HG03354 (cell line): ENCODE results near the gene ABLIM3.

Experiments used
- ATAC-seq: cut with Tn5 transposase; IDR thresholded peaks from one replicate; pipeline ENCODE4 v1.9.1; 2021; ENCODE audit warnings: mild to moderate bottlenecking; ENCODE audit not compliant: unreplicated experiment, poor library complexity, severe bottlenecking

ABLIM3 gene

DNA sequence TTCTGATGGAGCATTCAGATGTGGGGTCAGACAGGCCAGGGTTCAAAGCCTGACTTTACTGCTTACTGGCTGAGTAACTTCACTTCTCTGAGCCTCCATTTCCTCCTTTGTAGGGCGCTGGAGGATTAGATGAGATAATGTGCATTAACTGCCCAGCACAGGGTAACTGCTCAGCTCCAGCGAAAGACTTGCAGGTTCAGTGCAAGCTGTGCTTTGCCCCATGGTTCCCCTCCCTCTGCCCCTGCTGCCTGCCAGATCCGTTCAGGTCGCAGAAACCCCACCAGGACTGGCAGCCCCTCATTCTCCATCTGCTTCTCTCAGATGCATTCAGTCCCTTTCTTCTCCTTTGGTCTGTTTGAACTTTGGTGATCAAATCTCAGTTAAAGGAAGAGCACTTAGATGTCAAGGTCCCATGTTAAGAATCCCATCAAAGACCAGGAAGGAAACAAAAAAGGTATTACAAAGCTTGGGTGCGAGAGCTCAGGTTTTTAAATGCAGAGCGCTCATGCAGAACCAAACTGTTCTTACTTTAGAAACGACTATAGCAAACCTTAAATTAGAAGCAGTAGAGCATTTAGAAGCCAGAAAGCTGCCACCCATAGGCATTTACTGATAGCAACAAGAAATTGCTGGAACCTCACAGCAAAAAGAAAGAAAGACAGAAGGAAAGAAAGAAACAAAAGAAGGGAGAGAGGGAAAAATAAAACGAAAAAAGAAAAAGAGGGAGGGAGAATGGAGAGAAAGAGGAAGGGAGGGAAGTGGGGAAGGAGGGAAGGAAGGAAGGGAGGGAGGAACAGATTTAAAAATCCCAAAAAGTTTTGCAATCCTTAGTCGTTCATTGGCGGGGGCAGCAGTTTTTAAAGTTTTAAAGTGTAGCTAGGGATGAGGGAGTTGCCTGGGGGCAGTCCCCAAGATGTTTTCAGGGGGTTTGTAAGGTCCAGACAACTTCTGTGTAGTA, 153.9 kb downstream of the ABLIM3 start:
- no peak for ATAC-seq

DNA sequence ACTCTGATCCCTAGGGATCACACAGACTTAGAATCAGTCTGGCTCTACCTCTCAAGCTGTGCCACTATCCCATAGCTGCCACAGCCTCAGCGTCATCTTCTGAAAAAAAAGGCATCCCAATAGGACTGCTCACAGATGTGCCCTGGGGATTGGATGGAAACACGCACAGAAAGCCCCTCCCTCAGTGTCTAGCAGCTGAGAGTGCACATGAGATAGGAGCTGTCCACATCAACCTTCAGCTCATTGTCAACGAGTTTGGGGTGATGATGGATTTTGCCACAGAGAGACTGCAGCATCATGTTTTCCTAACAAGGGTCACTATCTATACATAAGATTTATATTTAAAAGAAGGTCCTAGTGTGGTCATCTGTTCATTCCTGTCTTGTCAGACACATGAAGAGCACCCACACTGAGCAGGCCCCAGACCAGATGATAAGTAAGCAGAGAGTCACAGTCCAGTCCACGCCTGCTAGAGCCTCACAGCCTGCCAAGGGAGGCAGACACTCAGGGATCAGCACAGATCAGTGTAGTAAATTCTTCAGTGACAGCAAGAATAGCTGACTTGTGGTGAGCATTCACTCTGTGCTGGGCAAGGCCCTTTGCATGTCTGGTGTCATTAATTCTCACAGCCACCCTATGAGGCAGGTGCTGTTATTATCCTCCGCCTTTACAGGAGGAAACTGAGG, 156.2 kb downstream of the ABLIM3 start:
- ATAC-seq: no peak

DNA sequence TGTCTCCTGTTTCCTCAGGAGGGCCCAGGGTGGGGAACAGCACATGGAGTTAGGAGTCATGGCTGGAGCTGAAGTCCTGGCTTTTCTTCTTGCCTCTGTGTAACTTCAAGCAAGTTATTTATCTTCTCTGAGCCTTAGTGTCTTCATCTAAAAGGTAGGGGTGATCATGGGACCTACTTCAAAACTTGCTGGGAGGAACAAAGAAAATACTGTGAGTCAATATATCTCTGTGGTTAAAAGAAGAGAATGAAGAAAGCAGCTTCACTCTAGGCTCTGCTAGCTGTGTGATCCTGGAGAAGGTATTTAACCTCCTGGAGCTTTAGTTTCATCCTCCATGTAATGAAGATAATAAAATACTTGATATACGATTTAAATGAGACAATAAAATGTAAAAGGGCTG, 156.9 kb downstream of the ABLIM3 start:
- ATAC-seq: no peak

DNA sequence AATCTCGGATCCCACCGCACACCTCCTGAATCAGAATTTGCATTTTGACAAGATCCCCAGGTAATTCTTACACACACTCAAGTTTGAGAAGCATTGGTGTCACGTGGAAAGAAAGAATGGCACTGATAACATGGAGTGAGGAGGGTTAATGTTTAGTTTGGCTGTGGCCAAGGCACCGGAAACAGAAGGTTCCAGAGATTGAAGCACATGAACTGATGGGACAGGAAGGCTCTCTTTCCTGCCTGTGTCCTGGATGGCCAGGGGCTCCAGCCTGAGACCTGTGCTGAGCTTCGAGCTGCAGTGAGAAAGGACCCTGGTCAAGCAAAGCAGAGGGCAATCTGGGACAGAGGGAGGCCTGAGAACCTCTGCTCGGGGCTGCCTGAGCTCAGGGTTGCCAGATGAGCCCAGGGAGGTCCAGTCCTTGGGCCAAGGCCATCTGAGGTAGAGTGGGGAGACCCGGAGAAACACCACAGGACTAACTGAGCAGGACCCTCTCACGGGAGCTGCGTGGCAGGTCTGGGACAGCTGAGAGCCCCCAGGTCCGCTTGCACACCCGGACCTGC, 157.6 kb downstream of the ABLIM3 start:
- ATAC-seq: peak; percentile 49

DNA sequence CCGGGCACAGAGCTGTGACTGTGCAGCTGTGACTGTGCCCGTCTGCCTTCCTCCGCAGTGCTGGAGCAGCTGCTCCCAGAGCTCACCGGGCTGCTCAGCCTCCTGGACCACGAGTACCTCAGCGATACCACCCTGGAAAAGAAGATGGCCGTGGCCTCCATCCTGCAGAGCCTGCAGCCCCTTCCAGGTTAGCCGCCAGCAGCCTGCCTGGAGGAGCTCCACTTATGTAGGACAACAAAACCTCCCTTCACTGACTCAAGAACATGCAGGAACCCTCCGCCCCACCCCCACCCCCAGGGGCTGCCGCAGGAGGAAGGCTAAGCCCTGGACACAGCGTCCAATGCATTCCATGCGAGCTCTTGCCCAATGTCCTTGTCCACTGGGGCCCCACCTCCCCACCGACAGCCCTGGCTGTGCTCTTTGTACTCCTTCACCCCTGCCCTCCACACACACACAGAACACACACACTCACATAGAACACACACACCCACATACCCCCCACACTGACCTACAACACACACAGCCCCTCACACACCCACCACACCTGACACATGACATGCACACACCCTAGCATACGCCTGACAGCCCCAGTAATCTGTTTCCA, 158.3 kb downstream of the ABLIM3 start:
- ATAC-seq: peak; percentile 24

DNA sequence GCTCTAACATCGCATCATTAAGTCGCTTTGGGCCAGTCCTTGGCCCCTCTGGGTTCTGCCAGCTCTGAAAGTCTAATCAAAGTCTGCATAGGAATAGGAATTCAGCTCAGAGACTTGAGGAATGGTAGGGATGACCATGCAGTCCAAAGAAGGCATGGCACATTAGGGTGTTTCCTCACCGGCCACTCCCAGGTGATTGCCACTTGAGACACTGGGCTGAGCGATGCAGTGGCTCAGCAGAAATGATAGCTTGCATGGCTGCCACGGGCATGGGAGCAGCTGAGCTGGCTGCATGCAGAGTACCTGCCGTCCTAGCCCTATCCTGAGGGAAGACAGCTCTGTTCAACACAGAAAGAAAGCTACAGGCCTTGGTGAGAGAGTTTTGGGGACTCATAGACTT, 159.1 kb downstream of the ABLIM3 start:
- ATAC-seq: no peak

DNA sequence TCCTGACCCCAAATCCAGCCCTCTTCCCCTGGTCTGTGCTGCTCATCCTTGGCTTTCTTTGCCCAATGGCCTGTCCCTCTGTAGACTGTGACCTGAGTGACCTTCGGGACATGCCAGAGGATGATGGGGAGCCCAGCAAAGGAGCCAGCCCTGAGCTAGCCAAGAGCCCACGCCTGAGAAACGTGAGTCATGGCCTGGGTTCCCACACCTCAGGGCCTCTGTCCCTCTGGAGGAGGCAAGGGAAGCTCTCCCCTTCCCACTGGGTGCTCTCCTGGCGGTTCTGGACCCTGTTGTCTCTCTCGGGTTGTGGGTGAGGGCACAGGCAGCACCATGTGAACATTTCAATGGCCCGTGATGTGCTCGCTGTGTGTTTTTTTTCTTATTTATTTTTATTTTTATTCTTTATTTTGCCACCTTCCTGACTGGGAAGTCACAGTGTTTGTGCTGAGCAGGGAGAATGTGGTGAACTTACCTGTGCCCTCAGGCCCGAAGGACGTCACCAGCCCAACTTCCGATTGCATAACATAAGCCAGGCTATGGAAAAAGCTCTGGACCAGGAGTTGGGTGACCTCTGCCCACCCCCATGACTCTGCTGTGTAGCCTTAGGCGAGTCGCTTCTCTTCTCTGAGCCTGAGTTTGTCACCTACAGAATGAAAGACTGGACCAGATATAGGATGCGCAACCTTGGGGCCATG, 159.9 kb downstream of the ABLIM3 start:
- no peak for ATAC-seq

DNA sequence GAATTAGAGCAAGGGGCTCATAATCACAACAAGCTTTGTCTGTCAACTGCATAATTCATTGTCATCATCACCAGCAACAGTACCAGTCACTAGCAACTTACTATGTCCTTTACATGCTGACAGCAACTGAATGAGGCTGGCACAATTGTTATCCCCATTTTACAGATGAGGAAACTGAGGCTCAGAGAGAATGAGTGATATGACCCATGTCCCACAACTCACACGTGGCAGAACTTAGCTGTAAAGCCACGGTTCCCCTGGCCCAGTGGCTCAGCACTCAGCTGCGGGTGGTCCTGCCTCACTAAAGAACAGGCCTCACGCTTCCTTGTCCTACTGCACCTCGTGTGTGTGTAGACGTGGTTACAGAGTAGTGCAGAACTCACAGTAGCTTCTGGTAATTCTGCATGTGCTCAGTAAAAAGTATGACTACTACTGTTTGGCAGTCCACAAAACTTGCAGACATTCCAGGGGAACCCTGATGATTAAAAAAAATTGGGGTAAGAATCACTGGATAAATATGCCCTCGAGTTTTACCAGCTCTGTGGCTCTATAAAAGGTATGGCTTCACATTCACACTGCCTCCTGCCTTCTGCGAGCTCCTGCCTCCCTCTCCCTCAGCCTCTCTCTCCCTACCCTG, 160.6 kb downstream of the ABLIM3 start:
- ATAC-seq: no peak

DNA sequence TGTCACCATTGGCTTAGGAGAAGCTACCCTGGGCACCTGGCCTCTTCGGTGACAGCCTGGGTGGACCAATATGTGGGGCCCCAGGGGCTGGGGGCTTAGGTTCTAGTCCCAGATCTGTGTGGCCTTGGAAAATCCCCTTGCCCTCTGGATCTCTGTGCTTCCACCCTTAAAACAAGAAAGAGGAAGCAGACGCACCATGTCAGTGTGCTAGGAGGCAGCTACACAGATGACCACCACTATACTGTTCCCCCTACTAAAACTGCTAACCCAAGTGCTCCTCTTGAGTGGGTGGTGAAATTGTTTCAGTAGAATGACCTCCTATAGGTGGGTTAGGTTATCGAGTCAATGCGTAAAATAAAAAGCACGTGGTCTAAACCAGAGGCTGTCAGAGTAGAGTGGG, 161.3 kb downstream of the ABLIM3 start:
- ATAC-seq: no peak

DNA sequence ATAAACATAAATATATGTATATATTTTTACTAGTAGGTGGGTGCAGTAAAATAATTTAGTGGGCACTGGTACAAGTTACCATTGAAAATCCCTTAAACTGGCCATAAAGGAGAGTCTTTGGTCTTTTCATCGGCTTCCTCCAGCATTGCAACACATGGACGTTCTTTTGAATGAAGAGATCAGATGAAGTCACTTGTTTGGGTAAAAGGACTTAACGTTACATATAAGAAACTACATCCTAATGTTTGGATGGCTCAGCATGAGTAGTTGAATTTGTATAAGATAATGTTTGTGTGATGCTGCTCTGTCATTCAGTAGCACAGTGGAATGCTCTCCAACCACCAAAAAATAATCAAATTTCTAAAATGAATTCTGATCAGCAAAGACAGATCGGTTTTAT, 161.9 kb downstream of the ABLIM3 start:
- no peak for ATAC-seq

DNA sequence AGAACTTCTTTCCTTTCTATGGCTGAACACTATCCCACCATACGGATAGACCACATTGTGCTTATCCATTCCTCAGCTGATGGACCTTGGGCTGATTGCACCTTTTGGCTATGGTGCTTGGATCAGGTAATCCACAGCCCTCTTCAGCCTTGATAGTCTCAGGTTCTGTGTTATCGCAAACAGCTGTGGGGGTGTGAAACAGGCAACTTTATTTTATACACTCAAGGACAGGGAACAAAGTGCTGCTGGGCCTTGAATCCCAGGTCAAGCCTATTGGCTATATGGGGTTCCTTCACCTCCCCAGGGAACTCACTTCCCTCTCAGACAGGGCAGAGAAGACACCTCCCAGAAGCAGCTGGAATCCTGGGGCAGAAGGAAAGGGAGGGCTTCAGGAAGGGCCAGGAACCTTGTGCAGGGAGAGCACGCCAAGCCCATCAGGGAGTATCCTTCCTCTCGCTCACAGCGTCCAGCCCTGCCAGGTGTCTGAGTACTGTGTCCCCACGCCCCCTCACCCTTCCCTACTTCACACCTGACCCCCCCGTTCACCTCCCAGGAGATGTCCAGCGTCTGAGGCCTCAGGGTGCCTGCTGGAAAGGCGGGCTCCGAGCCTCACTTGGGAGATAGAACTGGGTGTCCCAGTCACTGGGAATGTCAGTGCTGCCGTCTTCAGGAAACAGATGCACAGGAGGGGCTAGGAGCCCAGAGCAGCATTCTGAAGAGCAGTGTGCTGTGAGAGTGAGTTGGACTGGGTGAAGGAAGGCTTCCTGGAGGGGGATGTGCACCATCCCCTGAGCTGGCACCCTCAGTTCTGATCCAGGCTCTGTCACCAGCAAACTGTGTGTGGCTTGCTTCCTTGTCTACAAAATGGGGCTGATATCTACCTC, 163.1 kb downstream of the ABLIM3 start:
- no peak for ATAC-seq

DNA sequence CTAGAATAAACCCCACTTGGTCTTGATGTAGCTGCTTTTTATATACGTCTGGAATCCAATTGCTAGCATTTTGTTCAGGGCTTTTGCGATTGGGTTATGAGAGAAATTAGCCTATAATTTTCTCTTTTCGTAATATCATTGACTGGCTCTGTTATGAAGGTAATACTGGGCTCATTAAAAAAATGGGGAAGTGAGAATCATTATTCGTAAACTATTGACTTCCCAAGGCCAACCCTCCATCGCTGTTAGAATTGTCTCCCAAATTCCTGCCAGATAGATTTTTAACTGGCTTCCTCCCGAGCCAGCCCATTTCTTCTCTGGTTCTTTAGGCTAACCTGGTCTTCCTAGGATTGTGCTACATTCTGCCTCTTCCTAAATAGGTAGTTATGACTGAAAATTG, 168.1 kb downstream of the ABLIM3 start:
- ATAC-seq: no peak
